Measurements from ENCODE around the gene CATSPER3.

DNA sequence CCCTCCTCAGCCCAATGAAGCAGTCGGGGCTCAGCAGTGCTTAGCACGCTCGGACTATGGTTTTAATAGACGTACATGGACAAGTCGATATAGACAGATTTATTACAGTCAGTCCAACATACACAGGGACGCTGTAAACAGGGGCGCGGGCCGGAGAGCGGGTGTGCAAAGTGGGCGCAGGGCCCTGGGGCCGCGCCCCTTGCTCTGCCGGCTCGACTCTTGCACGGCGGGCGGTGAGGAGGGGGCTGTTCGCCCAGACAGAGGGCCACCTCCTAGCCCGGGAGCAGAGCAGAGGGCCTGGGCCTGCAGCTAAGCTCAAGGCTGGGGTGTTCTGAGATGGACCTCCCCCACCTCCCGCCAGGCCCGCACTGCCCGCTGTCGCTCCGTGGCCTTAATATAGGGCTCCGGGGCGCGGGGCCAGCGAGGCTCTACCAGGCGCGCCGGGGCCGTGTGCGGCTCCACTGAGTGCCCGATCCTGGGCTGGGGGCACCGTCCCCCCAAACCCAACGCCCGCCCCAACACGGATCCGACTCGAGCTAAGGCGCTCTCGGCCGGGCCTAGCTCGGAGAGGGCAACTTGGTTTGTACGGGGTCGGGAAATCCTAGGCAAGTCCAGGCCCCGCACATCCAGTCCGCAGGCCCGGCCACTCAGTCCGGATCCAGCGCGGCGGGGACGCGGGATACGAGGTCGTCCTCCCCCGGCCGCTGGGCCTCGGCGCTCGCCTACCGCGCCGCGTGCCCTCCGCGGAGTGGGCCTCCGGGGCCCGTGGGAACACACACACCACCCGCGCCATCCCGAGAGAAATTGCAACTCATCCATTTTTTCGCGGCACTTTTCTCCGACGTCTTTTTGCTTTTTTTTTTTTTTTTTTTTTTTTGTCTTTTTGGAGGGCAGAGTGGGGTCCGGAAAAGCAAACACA lies 60.2 kb downstream of the CATSPER3 start:
- TF ChIP-seq EZH2 (IDR thresholded peaks at IDR 0.05; ENCODE audit: low read length) = peak; percentile 40
- TF ChIP-seq, protein P1, sequence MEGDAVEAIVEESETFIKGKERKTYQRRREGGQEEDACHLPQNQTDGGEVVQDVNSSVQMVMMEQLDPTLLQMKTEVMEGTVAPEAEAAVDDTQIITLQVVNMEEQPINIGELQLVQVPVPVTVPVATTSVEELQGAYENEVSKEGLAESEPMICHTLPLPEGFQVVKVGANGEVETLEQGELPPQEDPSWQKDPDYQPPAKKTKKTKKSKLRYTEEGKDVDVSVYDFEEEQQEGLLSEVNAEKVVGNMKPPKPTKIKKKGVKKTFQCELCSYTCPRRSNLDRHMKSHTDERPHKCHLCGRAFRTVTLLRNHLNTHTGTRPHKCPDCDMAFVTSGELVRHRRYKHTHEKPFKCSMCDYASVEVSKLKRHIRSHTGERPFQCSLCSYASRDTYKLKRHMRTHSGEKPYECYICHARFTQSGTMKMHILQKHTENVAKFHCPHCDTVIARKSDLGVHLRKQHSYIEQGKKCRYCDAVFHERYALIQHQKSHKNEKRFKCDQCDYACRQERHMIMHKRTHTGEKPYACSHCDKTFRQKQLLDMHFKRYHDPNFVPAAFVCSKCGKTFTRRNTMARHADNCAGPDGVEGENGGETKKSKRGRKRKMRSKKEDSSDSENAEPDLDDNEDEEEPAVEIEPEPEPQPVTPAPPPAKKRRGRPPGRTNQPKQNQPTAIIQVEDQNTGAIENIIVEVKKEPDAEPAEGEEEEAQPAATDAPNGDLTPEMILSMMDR (optimal IDR thresholded peaks at IDR 0.05 in 1 of 3, IDR thresholded peaks at IDR 0.05 in 1 of 3, conservative IDR thresholded peaks at IDR 0.05 in 1 of 3; ENCODE audit: extremely low read depth in 1 of 3, insufficient read depth in 2 of 3, low read length in 3 of 3) = no peak
